IMR-90 (cell line): ENCODE measurements around the gene WDR76. TPM values are rescaled to one million over a fixed set of nuclear protein-coding genes. Genes with fewer than 3 reads are reported as not detected.

ENCODE experiments used
- ATAC-seq: fragments of 200-7000 bp; cut with Tn5 transposase; 2 replicates; pipeline ENCODE4 v1.9.1; 2020; ENCODE audit warnings: low read depth, mild to moderate bottlenecking, moderate library complexity
- BruUV-seq: library from RNA; stranded (reverse); fragments of 400-500 nt; replicated peaks from 2 replicates; lab custom pipeline; 2021; lab: Mats Ljungman, UMichigan
- CTCF ChIA-PET: fragments of 300-600 bp; formaldehyde crosslinking; extraction: SDS; loops from one replicate; lab custom pipeline; 2021; ENCODE audit warnings: antibody characterized with exemption; lab: Yijun Ruan, JAX
- POLR2A ChIA-PET: fragments of 300-600 bp; sonication (Branson Sonifier 250); formaldehyde crosslinking; loops from one replicate; lab custom pipeline; 2022; ENCODE audit warnings: antibody characterized with exemption; ENCODE audit not compliant: unreplicated experiment; lab: Charles Lee
- DNase-seq: peaks from one replicate; pipeline ENCODE4 v3.0.0; 2013
- H2AFZ ChIP-seq: replicated peaks from 2 replicates; pipeline ENCODE3; 2013; ENCODE audit warnings: low read length, mild to moderate bottlenecking; ENCODE audit not compliant: poor library complexity
- H2AK5ac ChIP-seq: 2 replicates; pipeline ENCODE4 v1.6.1; 2013; ENCODE audit warnings: low read depth, low read length, inconsistent platforms
- H2AK9ac ChIP-seq: replicated peaks from 2 replicates; pipeline ENCODE3; 2013; ENCODE audit warnings: mild to moderate bottlenecking, low read depth, low read length, moderate library complexity; ENCODE audit not compliant: poor library complexity
- H2BK120ac ChIP-seq: 2 replicates; pipeline ENCODE4 v1.6.1; 2013; ENCODE audit warnings: low read depth, low read length, inconsistent platforms
- H2BK15ac ChIP-seq: 3 replicates; pipeline ENCODE4 v1.6.1; 2013; ENCODE audit warnings: low read depth, low read length, inconsistent platforms
- H2BK20ac ChIP-seq: 2 replicates; pipeline ENCODE4 v1.6.1; 2013; ENCODE audit warnings: low read depth, mild to moderate bottlenecking, inconsistent platforms, low read length, moderate library complexity
- H2BK5ac ChIP-seq: 2 replicates; pipeline ENCODE4 v1.6.1; 2013; ENCODE audit warnings: mild to moderate bottlenecking, low read depth, low read length, inconsistent platforms; ENCODE audit not compliant: poor library complexity, severe bottlenecking
- H3K14ac ChIP-seq: replicated peaks from 2 replicates; pipeline ENCODE4 v1.6.1; 2013; ENCODE audit warnings: low read depth, low read length, inconsistent platforms
- H3K18ac ChIP-seq: 2 replicates; pipeline ENCODE4 v1.6.1; 2013; ENCODE audit warnings: low read depth, low read length, control low read depth
- H3K23ac ChIP-seq: 2 replicates; pipeline ENCODE4 v1.6.1; 2013; ENCODE audit warnings: low read depth, low read length, inconsistent platforms
- H3K27ac ChIP-seq: 2 replicates; pipeline ENCODE4 v1.5.1; 2013; ENCODE audit warnings: mild to moderate bottlenecking, control low read depth, low read length; ENCODE audit not compliant: insufficient read depth
- H3K27me3 ChIP-seq: 2 replicates; pipeline ENCODE4 v1.6.1; 2013; ENCODE audit warnings: low read length; ENCODE audit not compliant: control insufficient read depth, insufficient read depth
- H3K36me3 ChIP-seq: 2 replicates; pipeline ENCODE4 v1.6.1; 2013; ENCODE audit warnings: low read length, mixed read lengths; ENCODE audit not compliant: control insufficient read depth, insufficient read depth
- H3K4ac ChIP-seq: 2 replicates; pipeline ENCODE4 v1.6.1; 2013; ENCODE audit warnings: low read depth, low read length, inconsistent platforms
- H3K4me1 ChIP-seq: 2 replicates; pipeline ENCODE4 v1.6.1; 2013; ENCODE audit warnings: low read length, mixed read lengths; ENCODE audit not compliant: control insufficient read depth, insufficient read depth
- H3K4me2 ChIP-seq: 2 replicates; pipeline ENCODE4 v1.6.1; 2013; ENCODE audit warnings: low read depth, mild to moderate bottlenecking, control low read depth, low read length, moderate library complexity
- H3K4me3 ChIP-seq: 2 replicates; pipeline ENCODE4 v1.5.1; 2013; ENCODE audit warnings: low read depth, mild to moderate bottlenecking, control low read depth, low read length, moderate library complexity; ENCODE audit not compliant: insufficient read depth
- H3K56ac ChIP-seq: 2 replicates; pipeline ENCODE4 v1.6.1; 2013; ENCODE audit warnings: low read length, inconsistent platforms; ENCODE audit not compliant: insufficient read depth; ENCODE audit errors: extremely low read depth
- H3K79me1 ChIP-seq, 2 experiments: 2 replicates each; pipeline ENCODE4 v1.6.1; 2013; ENCODE audit warnings: low read length in 2 of 2, inconsistent platforms in 1 of 2, low read depth in 1 of 2
- H3K9ac ChIP-seq: 2 replicates; pipeline ENCODE4 v1.6.1; 2013; ENCODE audit warnings: low read depth, low read length, control low read depth
- H3K9me1 ChIP-seq: 2 replicates; pipeline ENCODE4 v1.6.1; 2013; ENCODE audit warnings: low read length, inconsistent platforms; ENCODE audit not compliant: insufficient read depth
- H3K9me3 ChIP-seq: 2 replicates; pipeline ENCODE4 v1.6.1; 2013; ENCODE audit warnings: low read length; ENCODE audit not compliant: control insufficient read depth, insufficient read depth
- H4K20me1 ChIP-seq: 2 replicates; pipeline ENCODE4 v1.6.1; 2013; ENCODE audit warnings: low read length, inconsistent platforms; ENCODE audit not compliant: insufficient read depth
- H4K5ac ChIP-seq: 2 replicates; pipeline ENCODE4 v1.6.1; 2013; ENCODE audit warnings: mild to moderate bottlenecking, low read depth, low read length, control low read depth
- H4K8ac ChIP-seq, 2 experiments: 2 replicates each; pipeline ENCODE4 v1.6.1; 2013; ENCODE audit warnings: low read depth in 2 of 2, low read length in 2 of 2, control low read depth in 1 of 2, inconsistent platforms in 1 of 2
- H4K91ac ChIP-seq: 2 replicates; pipeline ENCODE4 v1.6.1; 2013; ENCODE audit warnings: low read depth, low read length, inconsistent platforms; ENCODE audit not compliant: insufficient read depth
- CEBPB ChIP-seq: IDR thresholded peaks from 2 replicates; pipeline ENCODE4 v1.6.1; 2012; ENCODE audit warnings: low read depth, low read length, improper control_type of control experiment
- CHD1 ChIP-seq: IDR thresholded peaks from 2 replicates; pipeline ENCODE4 v1.6.1; 2012; ENCODE audit warnings: low read depth, low read length, improper control_type of control experiment
- CTCF ChIP-seq: conservative IDR thresholded peaks from 2 replicates; pipeline ENCODE4 v1.5.1; 2012; ENCODE audit warnings: mild to moderate bottlenecking, low read depth, low read length, improper control_type of control experiment
- FOS ChIP-seq: fragments of 150-350 bp; IDR thresholded peaks from 2 replicates; pipeline ENCODE4 v1.6.1; 2016; ENCODE audit warnings: low read depth, low read length
- MAFK ChIP-seq: IDR thresholded peaks from 2 replicates; pipeline ENCODE4 v1.6.1; 2012; ENCODE audit warnings: low read depth, low read length, improper control_type of control experiment
- MAZ ChIP-seq: IDR thresholded peaks from 2 replicates; pipeline ENCODE4 v1.6.1; 2012; ENCODE audit warnings: low read depth, mild to moderate bottlenecking, low read length, improper control_type of control experiment, moderate library complexity, borderline replicate concordance
- NFE2L2 ChIP-seq: fragments of 150-350 bp; IDR thresholded peaks from 2 replicates; pipeline ENCODE4 v1.6.1; 2016; ENCODE audit warnings: low read depth, mild to moderate bottlenecking, low read length
- RCOR1 ChIP-seq: IDR thresholded peaks from 2 replicates; pipeline ENCODE4 v1.6.1; 2012; ENCODE audit warnings: mild to moderate bottlenecking, low read length, improper control_type of control experiment; ENCODE audit not compliant: insufficient replicate concordance
- RFX5 ChIP-seq: IDR thresholded peaks from 2 replicates; pipeline ENCODE4 v1.8.0; 2012; ENCODE audit warnings: low read depth, mild to moderate bottlenecking, low read length, moderate library complexity
- USF2 ChIP-seq: fragments of 150-350 bp; IDR thresholded peaks from 2 replicates; pipeline ENCODE4 v1.6.1; 2017; ENCODE audit warnings: mild to moderate bottlenecking, antibody characterized with exemption, low read length, low read depth
- WGBS, 2 experiments: methylation state at CpG; one replicate each; pipeline versions ENCODE4 v1.1.5 to v1.1.7; 2013; ENCODE audit warnings: missing lambda C conversion rate in 2 of 2; ENCODE audit not compliant: insufficient read length in 1 of 2; ENCODE audit errors: extremely low coverage in 2 of 2; 5-methylcytosine and 5-hydroxymethylcytosine counted together
- dilution Hi-C: fragments of 300-500 bp; cut with HindIII; formaldehyde crosslinking; loops from one replicate; pipeline ENCODE4 v1.14.3; 2018; ENCODE audit warnings: low sequenced_read_pairs; ENCODE audit not compliant: unreplicated experiment
- in situ Hi-C: fragments of 300-500 bp; cut with MboI; formaldehyde crosslinking; loops from 3 replicates; pipeline ENCODE4 v1.14.3; 2019; ENCODE audit warnings: low sequenced_read_pairs, inconsistent platforms, mixed read lengths
- intact Hi-C: fragments of 100-400 bp; cut with micrococcal nuclease; formaldehyde crosslinking; loops from 2 replicates; pipeline ENCODE4 v1.10.0; 2022
- polyA plus RNA-seq, 3 experiments: library from polyadenylated mRNA; depleted of rRNA; stranded (reverse); fragments of >200 nt; gene quantifications; 2 replicates each; pipeline ENCODE4 v1.2.3, GENCODE V29; 2012; ENCODE audit warnings: low replicate concordance in 1 of 3
- total RNA-seq: library from RNA; depleted of rRNA; stranded (reverse); fragments of >200 nt; gene quantifications from 2 replicates; pipeline ENCODE4 v1.2.3, GENCODE V29; 2012

Gene WDR76
- total and polyA plus RNA-seq, 2 of the 4 experiments (the other 2 are of a cell fraction) = 4.8 to 25.8 TPM

GRCh38 chr15:43898891-43899290 lies 72.1 kb downstream of the WDR76 start:
- no peak overlapping the region for H2BK5ac ChIP-seq
- 100% methylated on average over 1 of the region's 2 CpGs; no CpG with 5 or more reads in 1 of the 2 experiments for WGBS, 2 experiments
- H2BK20ac ChIP-seq = no peak overlapping the region
- no peak overlapping the region for H3K18ac ChIP-seq
- dilution Hi-C loops (no loop called here), in situ Hi-C loops (no loop called here), intact Hi-C loops (no loop called here)
- ChIA-PET POLR2A (no interaction called here), CTCF (no interaction called here)
- H3K27me3 ChIP-seq = no peaks in the 10 kb centered on the region
- no peak overlapping the region for H3K4me3 ChIP-seq
- H2AK5ac ChIP-seq = no peak overlapping the region
- no peak overlapping the region for H3K4me2 ChIP-seq
- H2AK9ac ChIP-seq = no peak overlapping the region
- H3K14ac ChIP-seq = no peak overlapping the region
- peaks cover 6% of the 10 kb centered on the region; the same call in 1 of the 2 replicates for H3K4me1 ChIP-seq
- no peak for TF ChIP-seq CTCF
- TF ChIP-seq CHD1 = no peak
- no peak for TF ChIP-seq FOS
- no peak for TF ChIP-seq MAZ
- no peak for TF ChIP-seq MAFK
- no peak for TF ChIP-seq NFE2L2
- no peak for TF ChIP-seq RFX5
- TF ChIP-seq USF2 = no peak
- TF ChIP-seq CEBPB = no peak
- TF ChIP-seq RCOR1 = no peak
- H3K36me3 ChIP-seq = no peaks in the 10 kb centered on the region
- H3K9me1 ChIP-seq = peaks cover 9% of the 10 kb centered on the region; the same call in 1 of the 2 replicates
- no peak for DNase-seq
- ATAC-seq = no peak
- no peak overlapping the region for H3K56ac ChIP-seq
- no peak overlapping the region for H4K91ac ChIP-seq
- no peak overlapping the region for H4K5ac ChIP-seq
- no peak overlapping the region for H2BK120ac ChIP-seq
- H2AFZ ChIP-seq = no peak overlapping the region
- H3K9ac ChIP-seq = no peak overlapping the region
- H3K23ac ChIP-seq = no peak overlapping the region
- no peak overlapping the region for H2BK15ac ChIP-seq
- no peak overlapping the region for H3K4ac ChIP-seq
- H4K8ac ChIP-seq = no peak overlapping the region
- no TSS peak for BruUV-seq
- H3K27ac ChIP-seq = no peak overlapping the region
- no peaks in the 10 kb centered on the region for H3K9me3 ChIP-seq
- H4K20me1 ChIP-seq = no peaks in the 10 kb centered on the region
- no peaks in the 10 kb centered on the region for H3K79me1 ChIP-seq
